Inferior parietal cortex (tissue), 1 donor: ENCODE measurements around the gene AGPAT3.
"Not testable (repeated sequence)": the region's sequence is repeated elsewhere in the genome, so short reads cannot be mapped to it uniquely, and the experiment has no call there.

Source experiments
- DNase-seq: peaks from one replicate; pipeline ENCODE4 v3.0.0-alpha.2; 2016; ENCODE audit errors: extremely low spot score

The AGPAT3 gene

DNA sequence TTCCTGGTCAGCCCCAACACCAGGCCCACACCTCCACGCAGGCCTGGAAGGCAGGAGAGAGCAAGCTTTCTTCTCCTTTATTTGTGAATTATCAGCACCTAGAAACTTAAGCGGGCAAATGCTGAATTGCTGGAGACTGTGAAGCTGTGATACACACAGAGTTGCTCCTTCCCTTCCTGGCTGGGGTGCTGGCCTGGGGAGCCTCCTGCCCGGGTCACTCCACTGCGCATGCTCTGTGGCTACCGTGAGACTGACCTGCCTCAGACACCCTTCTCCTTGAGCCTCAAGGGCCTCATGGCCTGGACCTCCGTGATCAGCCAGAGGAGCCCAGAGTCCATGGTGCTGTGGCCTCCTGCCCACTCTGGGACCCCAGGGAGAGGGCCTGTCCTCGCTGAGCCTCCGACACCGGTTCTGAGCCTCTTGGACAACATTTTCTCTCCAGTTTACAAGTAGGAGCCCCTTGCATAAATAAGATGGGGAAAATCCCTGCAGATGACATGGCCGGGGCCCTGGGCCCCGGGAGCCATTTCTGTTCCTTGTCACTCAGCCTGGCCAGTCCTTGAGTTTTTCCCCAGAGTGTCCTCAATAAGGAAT lies 18.0 kb downstream of the AGPAT3 start:
- no peak for DNase-seq

DNA sequence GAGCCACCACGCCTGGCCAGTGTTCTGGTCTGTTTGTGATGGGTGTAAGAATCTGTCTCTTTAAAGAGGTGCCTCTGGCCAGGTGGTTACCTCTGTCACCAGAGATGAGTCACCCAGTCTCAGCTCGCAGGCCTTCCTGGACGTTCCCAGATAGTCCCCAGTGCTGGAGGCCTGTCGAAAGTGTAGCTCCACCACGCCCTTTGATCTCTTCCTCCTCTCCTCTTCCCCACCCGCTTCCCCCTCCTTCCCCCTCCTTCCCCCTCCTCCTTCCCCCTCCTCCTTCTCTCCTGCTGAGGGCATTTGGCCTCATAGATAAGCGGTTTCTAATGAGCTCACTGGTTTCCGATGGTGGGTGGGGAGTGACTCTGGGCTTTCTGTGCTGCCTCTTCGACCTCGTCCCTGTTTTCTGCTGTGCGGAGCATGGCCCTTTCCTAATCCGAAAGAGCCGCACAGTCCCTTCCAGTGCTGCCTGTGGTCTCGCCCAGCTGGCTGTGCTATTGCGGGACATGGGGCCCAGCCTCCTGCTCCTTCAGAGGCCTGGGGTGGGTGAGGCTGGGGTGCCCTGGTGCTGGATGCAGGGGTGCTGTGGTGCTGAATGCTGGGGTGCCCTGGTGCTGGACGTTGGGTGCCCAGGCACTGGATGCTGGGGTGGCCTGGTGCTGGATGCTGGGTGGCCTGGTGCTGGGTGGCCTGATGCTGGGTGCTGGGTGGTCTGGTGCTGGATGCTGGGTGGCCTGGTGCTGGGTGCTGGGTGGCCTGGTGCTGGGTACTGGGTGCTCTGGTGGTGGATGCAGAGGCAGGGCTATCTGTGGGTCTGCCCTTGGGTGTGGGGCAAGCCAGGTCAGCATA lies 19.2 kb downstream of the AGPAT3 start:
- peak; percentile 32 for DNase-seq

DNA sequence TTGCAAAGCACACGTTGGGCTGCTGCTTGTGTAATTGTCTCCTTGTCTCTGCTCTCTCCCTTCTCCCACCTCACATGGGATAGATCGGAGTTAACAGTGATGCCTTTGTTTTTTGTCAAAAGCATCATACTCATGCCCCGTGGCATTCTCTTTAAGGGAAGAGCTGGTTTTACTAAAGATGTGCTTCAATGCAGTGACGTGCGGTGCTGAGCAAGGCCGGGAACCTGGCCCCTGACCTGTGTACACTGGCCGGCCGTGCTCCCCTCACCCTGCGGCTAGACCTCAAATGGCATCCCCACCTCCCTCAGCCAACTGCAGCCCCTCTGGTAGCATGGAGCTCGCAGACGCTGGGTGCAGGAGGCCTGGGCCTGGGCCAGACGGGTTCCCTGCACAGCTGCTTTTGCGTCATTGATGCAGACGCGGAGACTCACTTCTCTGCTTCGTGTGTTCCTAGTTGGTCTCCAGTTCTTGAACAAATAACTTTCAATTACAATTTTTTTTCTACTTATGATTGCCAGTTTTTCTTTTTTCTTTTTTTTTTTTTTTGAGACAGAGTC lies 19.9 kb downstream of the AGPAT3 start:
- DNase-seq: no peak

DNA sequence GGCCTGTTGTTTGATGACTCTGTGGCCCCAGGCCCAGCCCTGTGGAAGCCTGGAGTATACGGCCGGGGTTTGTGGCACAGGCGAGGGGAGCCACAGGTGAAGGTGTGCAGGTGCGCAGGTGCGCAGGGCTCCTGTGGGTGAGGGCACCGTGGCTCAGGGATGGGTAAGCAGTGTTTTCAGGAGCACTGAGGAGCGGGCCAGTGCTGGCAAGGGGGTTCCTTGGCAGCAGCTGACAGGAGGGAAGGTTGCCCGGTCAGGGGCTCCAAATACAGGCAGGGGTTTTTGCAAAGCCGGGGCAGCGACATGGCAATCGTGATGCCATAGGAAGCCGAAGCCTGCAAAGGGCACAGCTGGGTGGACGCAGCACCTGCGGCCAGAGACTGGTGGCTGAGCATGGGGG lies 20.7 kb downstream of the AGPAT3 start:
- no peak for DNase-seq

DNA sequence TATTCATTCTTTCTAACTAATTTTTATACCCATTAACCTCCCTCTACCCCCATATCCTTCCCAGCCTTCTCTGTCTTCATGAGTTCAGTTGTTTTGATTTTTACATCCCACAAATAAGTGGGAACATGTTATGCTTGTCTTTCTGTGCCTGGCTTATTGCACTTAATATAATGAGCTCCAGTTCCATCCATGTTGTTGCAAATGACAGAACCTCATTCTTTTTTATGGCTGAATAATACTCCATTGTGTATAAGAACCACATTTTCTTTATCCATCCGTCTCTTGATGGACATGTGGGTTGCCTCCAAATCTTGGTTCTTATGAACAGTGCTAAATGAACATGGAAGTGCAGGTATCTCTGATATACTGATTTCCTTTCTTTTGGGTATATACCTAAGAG lies 21.5 kb downstream of the AGPAT3 start:
- DNase-seq: no peak

DNA sequence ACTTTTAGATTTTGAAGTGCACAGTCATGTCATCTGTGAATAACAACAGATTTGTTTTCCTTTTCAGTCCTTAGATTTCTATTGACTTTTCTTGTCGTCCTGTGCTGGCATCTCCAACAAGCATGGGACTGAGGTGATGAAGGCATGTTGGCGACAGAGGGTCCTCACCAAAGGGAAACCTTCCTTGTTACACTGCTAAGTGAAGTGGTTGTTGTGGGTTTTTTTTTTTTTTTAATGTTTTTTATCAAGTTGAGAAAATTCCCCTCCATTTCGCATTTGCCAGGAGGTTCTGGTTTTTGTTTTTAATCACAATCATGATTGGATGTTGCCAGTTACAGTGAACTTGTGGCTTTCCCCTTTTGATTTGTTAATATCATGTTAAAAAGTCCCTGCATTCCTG lies 24.0 kb downstream of the AGPAT3 start:
- DNase-seq: no peak

DNA sequence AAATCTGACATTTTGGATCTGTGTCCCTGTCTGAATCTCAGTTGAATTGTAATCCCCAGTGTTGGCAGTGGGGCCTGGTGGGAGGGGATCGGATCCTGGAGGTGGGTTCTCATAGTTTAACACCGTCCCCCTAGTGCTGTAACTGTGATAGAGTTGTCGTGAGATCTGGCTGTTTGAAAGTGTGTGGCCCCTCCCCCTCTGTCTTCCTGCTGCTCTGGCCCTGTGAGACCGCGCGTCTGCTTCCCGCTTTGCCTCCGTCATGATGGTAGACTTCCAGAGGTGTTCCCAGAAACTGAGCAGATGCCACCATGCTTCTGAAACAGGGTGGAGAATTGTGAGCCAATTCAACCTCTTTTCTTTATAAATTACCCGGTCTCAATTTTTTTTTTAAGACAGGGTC lies 25.0 kb downstream of the AGPAT3 start:
- DNase-seq: no peak

DNA sequence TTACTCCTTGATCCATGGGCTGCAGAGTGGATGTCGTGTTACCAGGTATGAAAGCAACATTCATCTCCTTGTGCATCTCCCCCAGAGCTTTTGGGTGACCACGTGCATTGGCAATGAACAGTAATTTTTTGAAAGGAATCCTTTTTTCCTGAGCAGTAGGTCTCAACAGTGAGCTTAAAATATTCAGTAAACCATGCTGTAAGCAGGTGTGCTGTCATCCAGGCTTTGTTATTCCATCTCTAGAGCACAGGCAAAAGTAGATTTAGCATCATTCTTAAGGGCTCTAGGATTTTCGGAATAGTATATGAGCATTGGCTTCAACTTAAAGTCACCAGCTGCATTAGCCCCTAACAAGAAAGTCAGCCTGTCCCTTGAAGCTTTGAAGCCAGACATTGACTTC lies 27.3 kb downstream of the AGPAT3 start:
- no peak for DNase-seq

DNA sequence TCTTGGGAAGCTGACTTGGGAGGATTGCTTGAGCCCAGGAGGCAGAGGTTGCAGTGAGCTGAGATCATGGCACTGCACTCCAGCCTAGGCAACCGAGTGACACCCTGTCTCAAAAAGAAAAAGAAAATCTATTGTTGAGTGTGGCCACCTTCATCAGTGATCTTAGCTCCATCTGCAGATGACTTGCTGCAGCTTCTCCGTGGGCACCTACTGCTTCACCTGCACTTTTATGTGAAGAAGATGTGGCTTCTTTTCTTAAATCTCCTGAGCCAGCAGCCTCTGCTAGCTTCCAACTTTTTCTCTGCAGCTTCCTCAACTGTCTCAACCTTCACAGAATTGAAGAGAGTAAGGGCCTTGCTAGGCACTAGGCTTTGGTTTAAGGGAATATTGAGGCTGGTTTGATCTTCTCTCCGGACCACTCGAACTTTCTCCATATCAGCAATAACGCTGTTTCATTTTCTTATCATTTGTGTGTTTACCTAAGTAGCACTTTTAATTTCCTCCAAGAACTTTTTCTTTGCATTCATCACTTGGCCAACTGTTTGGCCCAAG lies 28.0 kb downstream of the AGPAT3 start:
- DNase-seq: no peak

DNA sequence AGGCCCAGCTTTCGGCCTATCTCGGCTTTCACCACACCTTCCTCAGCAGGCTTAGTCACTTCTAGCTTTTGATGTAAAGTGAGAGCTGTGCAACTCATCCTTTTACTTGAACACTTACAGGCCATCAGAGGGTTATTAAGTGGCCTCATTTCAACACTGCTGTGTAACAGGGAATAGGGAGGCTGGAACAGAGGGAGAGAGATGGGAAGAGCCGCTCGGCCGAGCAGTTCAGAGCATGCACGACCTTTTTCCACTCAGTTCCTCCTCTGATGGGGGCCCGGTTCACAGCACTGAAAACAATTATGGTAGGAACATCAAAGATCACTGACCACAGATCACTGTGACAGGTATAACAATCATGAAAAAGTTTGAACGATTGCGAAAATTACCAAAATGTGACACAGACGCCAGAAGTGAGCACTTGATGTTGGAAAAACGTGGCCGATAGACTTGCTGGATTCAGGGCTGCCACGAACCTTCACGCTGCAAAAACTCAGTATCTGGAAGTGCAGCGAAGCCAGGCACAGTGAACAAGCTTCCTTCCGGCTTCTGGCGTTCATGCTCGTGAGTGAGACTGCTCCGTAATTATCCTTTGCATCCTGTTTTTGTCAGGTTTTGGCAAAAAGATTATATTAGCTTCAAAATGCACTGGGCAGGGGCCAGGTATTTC lies 28.6 kb downstream of the AGPAT3 start:
- DNase-seq: no peak

DNA sequence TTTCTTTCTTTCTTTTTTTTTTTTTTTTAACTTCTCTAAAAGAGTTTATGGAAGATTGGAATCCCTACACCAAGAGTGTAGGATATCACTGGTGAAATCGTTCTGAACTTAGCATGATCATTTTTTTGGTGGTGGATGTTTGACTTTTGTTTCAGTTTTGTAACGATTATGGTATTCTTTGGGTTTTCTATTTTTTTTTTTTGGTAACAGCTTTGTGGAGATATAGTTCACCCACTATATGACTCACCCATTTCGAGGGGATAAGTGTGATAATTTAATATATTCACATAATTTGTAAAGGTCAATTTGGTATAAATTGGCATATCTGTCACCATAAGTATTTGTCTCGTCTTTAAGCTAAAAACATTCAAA lies 29.2 kb downstream of the AGPAT3 start:
- DNase-seq: no peak

DNA sequence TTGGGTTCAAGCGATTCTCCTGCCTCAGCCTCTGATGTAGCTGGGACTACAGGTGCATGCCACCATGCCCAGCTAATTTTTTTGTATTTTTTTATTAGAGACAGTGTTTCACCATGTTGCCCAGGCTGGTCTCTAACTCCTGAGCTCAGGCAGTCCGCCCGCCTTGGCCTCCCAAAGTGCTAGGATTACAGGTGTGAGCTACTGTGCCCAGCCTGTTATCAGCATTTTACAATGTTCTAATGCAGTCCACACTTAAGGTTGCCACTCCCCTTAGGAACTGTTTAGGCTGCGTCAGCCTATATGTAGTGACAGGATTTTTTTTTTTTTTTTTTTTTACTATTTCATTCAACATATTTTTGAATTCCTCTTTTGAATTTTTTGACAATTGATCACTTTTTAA lies 30.2 kb downstream of the AGPAT3 start:
- DNase-seq: no peak

DNA sequence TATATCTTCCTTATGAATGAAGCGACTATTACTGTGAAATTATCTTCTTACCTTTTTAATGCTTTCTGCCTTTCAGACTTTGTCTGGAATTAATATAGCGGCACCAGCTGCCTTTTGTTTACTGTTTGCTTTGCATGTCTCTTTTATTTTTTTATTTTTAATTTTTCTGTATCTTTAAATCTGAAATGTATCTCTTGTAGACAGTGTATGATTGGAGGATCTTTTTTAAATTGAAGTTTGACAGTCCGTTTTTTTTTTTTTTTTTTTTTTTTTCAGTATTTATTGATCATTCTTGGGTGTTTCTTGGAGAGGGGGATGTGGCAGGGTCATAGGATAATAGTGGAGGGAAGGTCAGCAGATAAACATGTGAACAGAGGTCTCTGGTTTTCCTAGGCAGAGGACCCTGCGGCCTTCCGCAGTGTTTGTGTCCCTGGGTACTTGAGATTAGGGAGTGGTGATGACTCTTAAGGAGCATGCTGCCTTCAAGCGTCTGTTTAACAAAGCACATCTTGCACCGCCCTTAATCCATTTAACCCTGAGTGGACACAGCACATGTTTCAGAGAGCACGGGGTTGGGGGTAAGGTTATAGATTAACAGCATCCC lies 31.8 kb downstream of the AGPAT3 start:
- not testable (repeated sequence) for DNase-seq

DNA sequence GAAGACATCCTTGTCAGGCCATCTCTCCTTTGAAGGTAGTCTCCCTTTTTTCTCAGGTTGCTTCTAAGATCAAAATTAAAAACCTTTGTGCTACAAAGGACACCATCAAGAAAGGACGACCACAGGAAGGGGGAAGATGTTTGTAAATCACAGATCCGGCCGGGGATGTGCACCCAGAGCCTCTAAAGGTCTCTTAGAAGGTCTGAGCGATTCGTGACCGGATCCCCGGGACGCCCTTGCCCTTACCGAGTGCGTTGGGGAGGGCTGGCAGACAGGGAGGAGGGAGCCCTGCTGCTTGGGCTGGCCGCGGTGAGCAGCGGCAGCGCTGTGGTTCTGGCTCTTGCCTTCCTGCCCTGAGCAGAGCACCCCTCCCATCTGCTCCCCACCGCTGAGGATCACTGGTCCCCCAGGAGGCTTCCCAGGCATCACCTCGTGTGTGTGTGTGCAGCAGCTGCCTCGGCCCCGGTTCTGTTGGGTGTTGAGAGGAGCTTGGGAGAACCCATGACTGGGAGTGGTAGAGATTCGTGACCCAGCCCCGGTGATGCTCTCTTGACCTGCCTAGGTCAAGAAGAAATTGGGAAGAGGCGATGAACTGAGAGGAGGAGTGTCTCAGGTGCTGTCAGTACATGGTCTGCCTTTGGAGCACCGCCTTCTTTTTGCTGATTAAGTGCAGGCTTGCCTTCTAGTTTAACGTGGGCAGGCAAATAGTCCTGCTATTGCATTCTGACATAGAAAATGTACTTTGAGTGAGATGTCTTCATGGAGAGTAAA lies 34.5 kb downstream of the AGPAT3 start:
- DNase-seq: no peak

DNA sequence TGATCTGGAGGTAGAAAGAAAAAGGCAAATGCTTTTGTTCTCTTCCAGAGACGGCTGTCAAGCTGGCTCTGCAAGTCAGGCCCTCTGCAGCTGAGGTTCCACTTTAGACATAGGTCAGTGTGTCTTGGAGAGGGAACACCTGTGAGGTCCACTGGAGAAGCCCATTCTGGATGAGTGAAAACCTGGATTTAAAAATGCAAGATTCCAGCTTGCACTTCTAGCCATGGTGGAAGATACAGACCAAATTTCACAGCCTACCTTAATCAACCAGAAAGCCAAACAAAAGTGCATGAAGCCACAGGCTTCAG lies 35.0 kb downstream of the AGPAT3 start:
- DNase-seq: no peak

DNA sequence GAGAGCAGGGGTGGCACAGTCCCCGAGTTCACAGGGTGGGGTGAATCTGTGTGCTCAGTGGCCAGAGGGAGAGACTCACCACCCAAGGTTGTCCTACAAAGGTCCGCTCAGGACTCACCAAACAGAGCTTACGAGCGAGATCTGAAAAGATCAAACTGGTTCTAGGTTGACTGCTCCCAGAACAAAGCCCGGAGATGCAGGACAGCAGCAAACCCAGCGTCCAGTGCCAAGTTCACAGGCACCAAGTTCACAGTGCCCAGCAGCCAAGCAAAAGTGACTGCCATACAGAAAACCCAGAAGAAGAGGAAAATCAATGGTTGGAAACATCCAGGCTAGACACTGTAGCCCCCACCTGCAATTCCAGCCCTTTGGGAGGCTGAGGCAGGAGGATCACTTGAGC lies 35.7 kb downstream of the AGPAT3 start:
- no peak for DNase-seq

DNA sequence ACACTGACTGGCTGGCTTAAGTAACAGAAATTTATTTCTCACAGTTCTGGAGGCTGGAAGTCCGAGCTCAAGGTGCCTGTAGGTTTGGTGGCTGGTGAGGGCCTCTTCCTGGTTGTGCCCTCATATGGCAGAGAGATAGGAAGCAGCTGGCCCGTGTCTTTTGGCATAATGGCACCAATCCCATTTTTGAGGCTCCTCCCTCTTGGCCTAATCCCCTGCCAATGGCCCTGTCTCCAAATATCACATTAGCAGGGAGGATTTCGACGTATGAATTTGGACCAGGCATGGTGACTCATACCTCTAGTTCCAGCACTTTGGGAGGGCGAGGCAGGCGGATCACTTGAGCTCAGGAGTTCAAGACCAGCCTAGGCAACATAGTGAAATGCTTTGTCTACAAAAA lies 37.4 kb downstream of the AGPAT3 start:
- no peak for DNase-seq

DNA sequence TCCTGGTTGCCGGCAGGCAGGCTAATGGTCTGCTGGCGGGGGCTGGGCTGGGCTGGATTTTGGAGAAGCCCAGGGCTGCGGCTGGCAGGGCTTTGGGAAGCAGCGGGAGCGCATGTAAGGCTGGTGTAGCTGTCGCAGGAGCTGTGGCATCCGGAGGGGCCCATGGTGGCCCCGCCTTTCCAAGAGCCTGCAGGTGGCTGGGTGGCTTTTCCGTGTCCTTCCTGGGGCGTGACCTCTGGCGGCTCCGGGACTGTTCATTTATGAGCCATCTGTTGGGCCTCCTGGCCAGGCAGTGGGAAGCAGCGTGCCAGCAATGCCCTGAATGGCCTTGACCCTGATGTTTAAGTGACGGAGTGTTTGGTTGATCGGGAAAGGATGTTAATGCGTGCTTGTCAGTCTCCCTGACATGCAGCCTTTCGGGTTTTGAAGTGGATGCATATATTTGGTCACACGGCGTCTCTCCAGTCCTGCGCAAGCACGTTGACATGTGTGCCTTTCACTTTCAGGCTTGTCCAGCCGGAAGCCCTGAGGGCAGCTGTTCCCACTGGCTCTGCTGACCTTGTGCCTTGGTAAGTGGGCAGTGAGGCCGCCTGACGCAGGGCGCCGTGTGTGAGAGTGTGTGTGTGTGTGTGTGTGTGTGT lies 38.5 kb downstream of the AGPAT3 start:
- no peak for DNase-seq

DNA sequence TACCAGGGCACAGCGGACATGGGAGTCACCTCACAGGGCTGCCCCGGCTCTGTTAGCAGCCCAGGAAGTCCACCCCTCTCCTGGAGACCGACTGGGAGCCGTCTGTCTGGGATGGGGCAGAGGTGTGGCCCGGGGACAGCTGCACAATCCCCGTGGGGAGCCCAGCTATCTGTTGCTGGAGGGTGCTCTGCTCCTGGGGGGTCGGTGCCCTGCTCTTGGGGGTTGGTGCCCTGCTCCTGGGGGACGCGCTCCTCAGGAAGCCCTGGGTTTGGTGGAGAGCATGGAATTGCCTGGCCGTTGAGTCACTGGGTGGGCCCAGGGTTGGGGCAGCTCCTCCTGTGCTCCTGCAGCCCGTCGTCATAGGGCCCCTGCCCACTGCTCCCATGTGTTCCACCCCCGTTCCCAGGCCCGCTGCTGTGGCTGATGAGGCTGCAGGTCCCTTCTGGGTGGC lies 39.3 kb downstream of the AGPAT3 start:
- DNase-seq: no peak

DNA sequence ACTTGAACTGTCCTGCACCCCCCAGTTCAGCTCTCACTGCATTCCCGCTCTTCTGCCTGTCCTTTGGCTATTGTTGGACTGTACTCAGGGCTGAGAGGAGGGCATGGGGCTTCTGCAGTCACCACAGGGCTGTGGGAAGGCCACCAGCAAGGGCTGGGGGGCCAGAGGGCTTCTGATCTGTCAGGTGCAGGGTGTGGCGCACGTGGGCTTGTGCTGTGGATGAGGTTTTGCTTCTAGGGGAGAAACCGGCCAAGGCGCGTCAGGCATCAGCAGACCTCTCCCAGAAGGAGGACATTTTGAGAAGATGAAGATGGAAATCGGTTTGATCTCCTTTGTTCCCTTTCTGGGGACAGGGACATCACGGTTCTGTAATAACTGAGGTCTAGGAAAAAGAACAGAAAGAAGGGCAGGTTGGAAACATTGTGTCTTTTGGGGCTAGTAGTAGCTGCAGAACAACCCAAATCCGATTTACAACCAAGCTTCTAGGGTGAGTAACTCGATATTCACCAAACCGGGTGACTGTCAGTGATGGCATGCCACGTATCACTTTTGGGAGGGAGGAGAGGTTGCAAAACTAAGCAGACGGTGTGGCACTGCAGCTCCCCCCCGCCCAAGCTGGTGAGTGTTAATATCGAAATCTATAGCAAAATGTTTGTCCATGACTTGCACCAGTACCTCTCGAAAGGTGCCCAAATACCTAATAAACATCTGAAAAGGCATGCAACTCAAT lies 40.9 kb downstream of the AGPAT3 start:
- DNase-seq: no peak
